Mesodermal cell (in vitro differentiated cells): ENCODE measurements around the gene IL16.

Source experiments
- H3K27ac ChIP-seq: 2 replicates; pipeline ENCODE4 v1.7.0; 2013; ENCODE audit warnings: mild to moderate bottlenecking, low read depth, low read length, moderate library complexity; ENCODE audit not compliant: severe bottlenecking
- H3K36me3 ChIP-seq: 2 replicates; pipeline ENCODE4 v1.7.1; 2013; ENCODE audit warnings: mild to moderate bottlenecking, low read length, moderate library complexity; ENCODE audit not compliant: control insufficient read depth, insufficient read depth
- H3K4me1 ChIP-seq: one replicate; pipeline ENCODE4 v1.7.1; 2013; ENCODE audit warnings: mild to moderate bottlenecking, low read length; ENCODE audit not compliant: insufficient read depth, control insufficient read depth, poor library complexity, severe bottlenecking
- H3K4me3 ChIP-seq: 2 replicates; pipeline ENCODE4 v1.7.0; 2013; ENCODE audit warnings: low read length, control low read depth, mild to moderate bottlenecking; ENCODE audit not compliant: insufficient read depth, poor library complexity, severe bottlenecking; ENCODE audit errors: extremely low read depth
- H3K9me3 ChIP-seq: 2 replicates; pipeline ENCODE4 v1.7.1; 2013; ENCODE audit warnings: mild to moderate bottlenecking, low read length, moderate library complexity; ENCODE audit not compliant: control insufficient read depth
- WGBS, 2 experiments: methylation state at CpG; one replicate each; pipeline ENCODE4 v1.1.5; 2013; ENCODE audit warnings: missing lambda C conversion rate in 2 of 2; ENCODE audit not compliant: insufficient coverage in 2 of 2; 5-methylcytosine and 5-hydroxymethylcytosine counted together

The IL16 gene

GRCh38 chr15:81225161-81225671, 28.5 kb downstream of the IL16 start:
- WGBS, 2 experiments = 86 to 94% methylated on average over 10 of the region's 10 CpGs
- Histone ChIP-seq H3K9me3 (no peaks in the 10 kb centered on the region), H3K27ac (no peak overlapping the region), H3K36me3 (no peaks in the 10 kb centered on the region), H3K4me1 (no peaks in the 10 kb centered on the region), H3K4me3 (no peak overlapping the region)

- Histone ChIP-seq H3K4me3 (no peak overlapping the region), H3K36me3 (no peaks in the 10 kb centered on the region), H3K9me3 (no peaks in the 10 kb centered on the region), H3K27ac (no peak overlapping the region), H3K4me1 (no peaks in the 10 kb centered on the region)
- WGBS, 2 experiments = 90 to 99% methylated on average over 5 of the region's 5 CpGs
Observed at GRCh38 chr15:81227716-81228115, 31.0 kb downstream of the IL16 start.

- Histone ChIP-seq H3K4me3 (no peak overlapping the region), H3K4me1 (no peaks in the 10 kb centered on the region), H3K36me3 (no peaks in the 10 kb centered on the region), H3K27ac (no peak overlapping the region), H3K9me3 (no peaks in the 10 kb centered on the region)
- 82 to 100% methylated on average over 1 to 2 of the region's 3 CpGs for WGBS, 2 experiments
Observed at GRCh38 chr15:81229586-81229985, 32.9 kb downstream of the IL16 start.

GRCh38 chr15:81235276-81236123, 38.8 kb downstream of the IL16 start:
- no peak overlapping the region for H3K4me3 ChIP-seq
- no peak overlapping the region for H3K27ac ChIP-seq
- H3K36me3 ChIP-seq = no peaks in the 10 kb centered on the region
- WGBS, 2 experiments = 95 to 100% methylated on average over 4 to 5 of the region's 7 CpGs
- no peaks in the 10 kb centered on the region for H3K4me1 ChIP-seq
- H3K9me3 ChIP-seq = no peaks in the 10 kb centered on the region

GRCh38 chr15:81239190-81239589, 42.5 kb downstream of the IL16 start:
- no peak overlapping the region for H3K27ac ChIP-seq
- H3K36me3 ChIP-seq = no peaks in the 10 kb centered on the region
- H3K4me3 ChIP-seq = no peak overlapping the region
- H3K9me3 ChIP-seq = no peaks in the 10 kb centered on the region
- no peaks in the 10 kb centered on the region for H3K4me1 ChIP-seq

GRCh38 chr15:81242778-81243177, 46.1 kb downstream of the IL16 start:
- Histone ChIP-seq H3K9me3 (no peaks in the 10 kb centered on the region), H3K27ac (no peak overlapping the region), H3K4me3 (no peak overlapping the region), H3K4me1 (no peaks in the 10 kb centered on the region), H3K36me3 (no peaks in the 10 kb centered on the region)
- WGBS, 2 experiments = 80% methylated on average over 1 of the region's 1 CpG; no CpG with 5 or more reads in 1 of the 2 experiments

GRCh38 chr15:81244306-81244705, 47.6 kb downstream of the IL16 start:
- Histone ChIP-seq H3K27ac (no peak overlapping the region), H3K9me3 (no peaks in the 10 kb centered on the region), H3K4me1 (no peaks in the 10 kb centered on the region), H3K4me3 (no peak overlapping the region), H3K36me3 (no peaks in the 10 kb centered on the region)
- WGBS, 2 experiments = no CpG with 5 or more reads among the region's 1 CpG

- peaks cover 7% of the 10 kb centered on the region for H3K4me1 ChIP-seq
- no peaks in the 10 kb centered on the region for H3K9me3 ChIP-seq
- peak overlapping the region; percentile 68 for H3K27ac ChIP-seq
- no peaks in the 10 kb centered on the region for H3K36me3 ChIP-seq
- 83% methylated on average over 2 of the region's 2 CpGs; no CpG with 5 or more reads in 1 of the 2 experiments for WGBS, 2 experiments
- no peak overlapping the region for H3K4me3 ChIP-seq
Observed at GRCh38 chr15:81253846-81254245, 57.2 kb downstream of the IL16 start.

- H3K36me3 ChIP-seq = no peaks in the 10 kb centered on the region
- H3K27ac ChIP-seq = peak overlapping the region; percentile 68
- 83 to 100% methylated on average over 1 of the region's 5 CpGs for WGBS, 2 experiments
- H3K9me3 ChIP-seq = no peaks in the 10 kb centered on the region
- peaks cover 7% of the 10 kb centered on the region for H3K4me1 ChIP-seq
- no peak overlapping the region for H3K4me3 ChIP-seq
Observed at GRCh38 chr15:81254277-81254915, 57.7 kb downstream of the IL16 start.

GRCh38 chr15:81254916-81255290, 58.2 kb downstream of the IL16 start:
- Histone ChIP-seq H3K4me1 (peaks cover 7% of the 10 kb centered on the region), H3K27ac (peak overlapping the region; percentile 68), H3K36me3 (no peaks in the 10 kb centered on the region), H3K9me3 (no peaks in the 10 kb centered on the region), H3K4me3 (no peak overlapping the region)
- WGBS, 2 experiments = 97 to 100% methylated on average over 2 to 3 of the region's 3 CpGs
